ENCODE measurements around the gene TRAM2.

The TRAM2 gene

GRCh38 chr6:52566201-52566600 lies 10.7 kb downstream of the TRAM2 start:
- Mint-ChIP-seq H3K27ac (no peak overlapping the region), H3K36me3 (ENCODE audit: low read depth) (no peaks in the 10 kb centered on the region), H3K4me1 (peaks cover 6% of the 10 kb centered on the region)

GRCh38 chr6:52564856-52565255 lies 12.0 kb downstream of the TRAM2 start:
- Mint-ChIP-seq H3K36me3 (ENCODE audit: low read depth) (no peaks in the 10 kb centered on the region), H3K4me3 (no peak overlapping the region), H3K27me3 (no peaks in the 10 kb centered on the region), H3K27ac (no peak overlapping the region), H3K9me3 (no peaks in the 10 kb centered on the region), H3K4me1 (peaks cover 6% of the 10 kb centered on the region)
- ATAC-seq: no peak
- no peak for DNase-seq

More at GRCh38 chr6:52566201-52566600, 10.7 kb downstream of the TRAM2 start:
- Mint-ChIP-seq H3K4me3 (no peak overlapping the region), H3K9me3 (no peaks in the 10 kb centered on the region), H3K27me3 (no peaks in the 10 kb centered on the region)
- ATAC-seq (no peak), DNase-seq (no peak)

- H3K36me3 Mint-ChIP-seq (ENCODE audit: low read depth): no peaks in the 10 kb centered on the region
- no peak for DNase-seq
- H3K27me3 Mint-ChIP-seq: no peaks in the 10 kb centered on the region
- H3K9me3 Mint-ChIP-seq: no peaks in the 10 kb centered on the region
- no peak for ATAC-seq
- no peak overlapping the region for H3K4me3 Mint-ChIP-seq
- H3K27ac Mint-ChIP-seq: no peak overlapping the region
- H3K4me1 Mint-ChIP-seq: peaks cover 6% of the 10 kb centered on the region
Measured at GRCh38 chr6:52562911-52563310, 13.9 kb downstream of the TRAM2 start.

GRCh38 chr6:52560462-52560861 lies 16.4 kb downstream of the TRAM2 start:
- no peaks in the 10 kb centered on the region for H3K27me3 Mint-ChIP-seq
- no peak overlapping the region for H3K4me3 Mint-ChIP-seq
- ATAC-seq (no peak), DNase-seq (no peak)
- no peaks in the 10 kb centered on the region for H3K36me3 Mint-ChIP-seq (ENCODE audit: low read depth)
- H3K9me3 Mint-ChIP-seq: no peaks in the 10 kb centered on the region
- H3K27ac Mint-ChIP-seq: no peak overlapping the region
- no peaks in the 10 kb centered on the region for H3K4me1 Mint-ChIP-seq

GRCh38 chr6:52558266-52559000 lies 18.4 kb downstream of the TRAM2 start:
- ATAC-seq: no peak
- Mint-ChIP-seq H3K9me3 (no peaks in the 10 kb centered on the region), H3K27ac (no peak overlapping the region), H3K27me3 (no peaks in the 10 kb centered on the region), H3K4me1 (no peaks in the 10 kb centered on the region), H3K36me3 (ENCODE audit: low read depth) (no peaks in the 10 kb centered on the region), H3K4me3 (no peak overlapping the region)
- no peak for DNase-seq

- no peak overlapping the region for H3K4me3 Mint-ChIP-seq
- no peaks in the 10 kb centered on the region for H3K9me3 Mint-ChIP-seq
- H3K27me3 Mint-ChIP-seq: no peaks in the 10 kb centered on the region
- DNase-seq (no peak), ATAC-seq (no peak)
- no peaks in the 10 kb centered on the region for H3K4me1 Mint-ChIP-seq
- H3K36me3 Mint-ChIP-seq (ENCODE audit: low read depth): no peaks in the 10 kb centered on the region
- no peak overlapping the region for H3K27ac Mint-ChIP-seq
Measured at GRCh38 chr6:52557389-52558265, 19.2 kb downstream of the TRAM2 start.

GRCh38 chr6:52555518-52556233 lies 21.2 kb downstream of the TRAM2 start:
- H3K4me3 Mint-ChIP-seq: no peak overlapping the region
- H3K9me3 Mint-ChIP-seq: no peaks in the 10 kb centered on the region
- H3K4me1 Mint-ChIP-seq: no peaks in the 10 kb centered on the region
- DNase-seq: no peak
- no peaks in the 10 kb centered on the region for H3K36me3 Mint-ChIP-seq (ENCODE audit: low read depth)
- H3K27me3 Mint-ChIP-seq: no peaks in the 10 kb centered on the region
- no peak overlapping the region for H3K27ac Mint-ChIP-seq
- ATAC-seq: no peak

GRCh38 chr6:52554684-52555280 lies 22.1 kb downstream of the TRAM2 start:
- Mint-ChIP-seq H3K4me3 (no peak overlapping the region), H3K27ac (no peak overlapping the region), H3K36me3 (ENCODE audit: low read depth) (no peaks in the 10 kb centered on the region), H3K27me3 (no peaks in the 10 kb centered on the region), H3K4me1 (peaks cover 2% of the 10 kb centered on the region), H3K9me3 (no peaks in the 10 kb centered on the region)
- ATAC-seq: no peak
- no peak for DNase-seq

- Mint-ChIP-seq H3K4me3 (no peak overlapping the region), H3K4me1 (peaks cover 2% of the 10 kb centered on the region), H3K27ac (no peak overlapping the region), H3K9me3 (no peaks in the 10 kb centered on the region), H3K36me3 (ENCODE audit: low read depth) (no peaks in the 10 kb centered on the region), H3K27me3 (no peaks in the 10 kb centered on the region)
- ATAC-seq (no peak), DNase-seq (no peak)
Measured at GRCh38 chr6:52553719-52554118, 23.1 kb downstream of the TRAM2 start.

GRCh38 chr6:52553158-52553557 lies 23.7 kb downstream of the TRAM2 start:
- Mint-ChIP-seq H3K27ac (no peak overlapping the region), H3K4me1 (peaks cover 2% of the 10 kb centered on the region), H3K27me3 (no peaks in the 10 kb centered on the region), H3K9me3 (no peaks in the 10 kb centered on the region), H3K36me3 (ENCODE audit: low read depth) (no peaks in the 10 kb centered on the region), H3K4me3 (no peak overlapping the region)
- DNase-seq: no peak
- ATAC-seq: no peak

- DNase-seq (no peak), ATAC-seq (no peak)
- H3K4me1 Mint-ChIP-seq: peaks cover 2% of the 10 kb centered on the region
- H3K4me3 Mint-ChIP-seq: no peak overlapping the region
- H3K36me3 Mint-ChIP-seq (ENCODE audit: low read depth): no peaks in the 10 kb centered on the region
- H3K9me3 Mint-ChIP-seq: no peaks in the 10 kb centered on the region
- no peak overlapping the region for H3K27ac Mint-ChIP-seq
- H3K27me3 Mint-ChIP-seq: no peaks in the 10 kb centered on the region
Measured at GRCh38 chr6:52552278-52552643, 24.6 kb downstream of the TRAM2 start.

GRCh38 chr6:52551483-52552277 lies 25.2 kb downstream of the TRAM2 start:
- Mint-ChIP-seq H3K9me3 (no peaks in the 10 kb centered on the region), H3K27me3 (no peaks in the 10 kb centered on the region), H3K36me3 (ENCODE audit: low read depth) (peaks cover 2% of the 10 kb centered on the region), H3K4me1 (peaks cover 4% of the 10 kb centered on the region), H3K27ac (no peak overlapping the region), H3K4me3 (no peak overlapping the region)
- DNase-seq: no peak
- ATAC-seq: no peak

- no peak overlapping the region for H3K4me3 Mint-ChIP-seq
- H3K9me3 Mint-ChIP-seq: no peaks in the 10 kb centered on the region
- no peak overlapping the region for H3K27ac Mint-ChIP-seq
- H3K4me1 Mint-ChIP-seq: peaks cover 4% of the 10 kb centered on the region
- H3K36me3 Mint-ChIP-seq (ENCODE audit: low read depth): peaks cover 2% of the 10 kb centered on the region
- no peak for DNase-seq
- H3K27me3 Mint-ChIP-seq: no peaks in the 10 kb centered on the region
- ATAC-seq: no peak
Measured at GRCh38 chr6:52550870-52551269, 26.0 kb downstream of the TRAM2 start.
